Keratinocyte (primary cell): ENCODE results near the gene LPIN3.

Experiments used
- EZH2 ChIP-seq: IDR thresholded peaks from one replicate; pipeline ENCODE4 v1.6.1; 2012; ENCODE audit warnings: inconsistent platforms, mild to moderate bottlenecking, low read length, moderate library complexity
- TF ChIP-seq, protein P1 (sequence below), 3 experiments: IDR thresholded peaks in 1 of 3; conservative IDR thresholded peaks in 1 of 3; optimal IDR thresholded peaks in 1 of 3; 2 replicates in 2 of 3; 3 replicates in 1 of 3; pipeline versions ENCODE3 to v1.5.1; 2011; ENCODE audit warnings: low read length in 3 of 3, mild to moderate bottlenecking in 3 of 3, moderate library complexity in 2 of 3, control low read depth in 1 of 3, inconsistent platforms in 1 of 3; ENCODE audit not compliant: insufficient read depth in 2 of 3; ENCODE audit errors: extremely low read depth in 1 of 3

DNA sequence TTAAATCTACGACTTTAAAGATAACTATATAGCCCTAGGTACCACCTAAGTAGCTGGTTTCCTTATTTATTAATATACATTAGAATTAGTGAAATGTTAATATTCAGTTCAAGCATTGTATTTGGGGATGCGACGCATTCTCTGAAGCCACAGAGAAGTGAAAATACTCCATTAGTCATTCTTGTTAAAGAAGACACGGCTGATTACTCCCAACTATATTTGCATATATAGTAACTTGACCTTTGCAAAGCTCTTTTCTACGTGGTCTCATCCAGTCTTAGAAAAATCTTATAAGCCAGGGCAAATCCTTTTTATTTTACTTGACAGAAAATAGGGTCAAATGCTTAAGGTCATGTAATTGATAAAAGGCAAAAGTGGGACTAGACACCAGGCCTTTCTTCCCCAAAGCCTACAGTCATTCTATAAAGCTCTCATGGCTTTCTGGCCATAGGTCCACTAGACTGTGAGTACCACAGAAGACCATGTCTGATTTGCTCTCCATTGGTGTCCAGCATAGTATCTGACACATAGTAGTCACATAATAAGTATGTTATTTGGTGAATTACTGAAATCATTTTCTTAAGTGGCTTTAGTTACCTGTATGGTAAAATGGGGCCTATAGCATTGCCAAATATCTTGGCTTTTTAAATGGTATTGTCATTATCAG is 34.4 kb upstream of the LPIN3 start:
- TF ChIP-seq, protein P1, sequence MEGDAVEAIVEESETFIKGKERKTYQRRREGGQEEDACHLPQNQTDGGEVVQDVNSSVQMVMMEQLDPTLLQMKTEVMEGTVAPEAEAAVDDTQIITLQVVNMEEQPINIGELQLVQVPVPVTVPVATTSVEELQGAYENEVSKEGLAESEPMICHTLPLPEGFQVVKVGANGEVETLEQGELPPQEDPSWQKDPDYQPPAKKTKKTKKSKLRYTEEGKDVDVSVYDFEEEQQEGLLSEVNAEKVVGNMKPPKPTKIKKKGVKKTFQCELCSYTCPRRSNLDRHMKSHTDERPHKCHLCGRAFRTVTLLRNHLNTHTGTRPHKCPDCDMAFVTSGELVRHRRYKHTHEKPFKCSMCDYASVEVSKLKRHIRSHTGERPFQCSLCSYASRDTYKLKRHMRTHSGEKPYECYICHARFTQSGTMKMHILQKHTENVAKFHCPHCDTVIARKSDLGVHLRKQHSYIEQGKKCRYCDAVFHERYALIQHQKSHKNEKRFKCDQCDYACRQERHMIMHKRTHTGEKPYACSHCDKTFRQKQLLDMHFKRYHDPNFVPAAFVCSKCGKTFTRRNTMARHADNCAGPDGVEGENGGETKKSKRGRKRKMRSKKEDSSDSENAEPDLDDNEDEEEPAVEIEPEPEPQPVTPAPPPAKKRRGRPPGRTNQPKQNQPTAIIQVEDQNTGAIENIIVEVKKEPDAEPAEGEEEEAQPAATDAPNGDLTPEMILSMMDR (optimal IDR thresholded peaks at IDR 0.05 in 1 of 3, IDR thresholded peaks at IDR 0.05 in 1 of 3, conservative IDR thresholded peaks at IDR 0.05 in 1 of 3; ENCODE audit: extremely low read depth in 1 of 3, insufficient read depth in 2 of 3, low read length in 3 of 3), result no peak
- no peak for TF ChIP-seq EZH2
